Astrocyte (in vitro differentiated cells and primary cell): ENCODE measurements around the gene ZNF618. TPM values are rescaled to one million over a fixed set of nuclear protein-coding genes. Genes with fewer than 3 reads are reported as not detected.

ENCODE experiments used
- DNase-seq: peaks from one replicate; pipeline ENCODE4 v3.0.0-alpha.2; 2010; ENCODE audit warnings: low read depth
- FAIRE-seq: peaks from 2 replicates; lab custom pipeline; 2011; peaks lifted over from hg19 to GRCh38; lab: Jason Lieb, UNC
- H2AFZ ChIP-seq: 2 replicates; pipeline ENCODE4 v1.6.0; 2012; ENCODE audit warnings: low read depth, low read length, inconsistent platforms
- H3K27ac ChIP-seq: 2 replicates; pipeline ENCODE4 v1.5.1; 2011; ENCODE audit warnings: low read depth, low read length, inconsistent platforms
- H3K27me3 ChIP-seq: 2 replicates; pipeline ENCODE4 v1.6.0; 2011; ENCODE audit warnings: low read length, inconsistent platforms; ENCODE audit not compliant: insufficient read depth
- H3K36me3 ChIP-seq: 2 replicates; pipeline ENCODE4 v1.5.1; 2011; ENCODE audit warnings: low read length, inconsistent platforms; ENCODE audit not compliant: insufficient read depth
- H3K4me1 ChIP-seq: 2 replicates; pipeline ENCODE4 v1.5.1; 2011; ENCODE audit warnings: low read length, inconsistent platforms; ENCODE audit not compliant: insufficient read depth
- H3K4me2 ChIP-seq: 2 replicates; pipeline ENCODE4 v1.6.0; 2012; ENCODE audit warnings: low read length, inconsistent platforms
- H3K4me3 ChIP-seq: 2 replicates; pipeline ENCODE4 v1.5.1; 2011; ENCODE audit warnings: low read depth, mild to moderate bottlenecking, low read length, inconsistent platforms; ENCODE audit not compliant: insufficient read depth
- H3K79me2 ChIP-seq: 2 replicates; pipeline ENCODE4 v1.6.0; 2012; ENCODE audit warnings: mild to moderate bottlenecking, low read length, inconsistent platforms; ENCODE audit not compliant: insufficient read depth
- H3K9ac ChIP-seq: 2 replicates; pipeline ENCODE4 v1.6.0; 2012; ENCODE audit warnings: mild to moderate bottlenecking, low read length, inconsistent platforms
- H3K9me3 ChIP-seq: 2 replicates; pipeline ENCODE4 v1.5.1; 2012; ENCODE audit warnings: low read depth, mild to moderate bottlenecking, low read length, inconsistent platforms; ENCODE audit not compliant: insufficient read depth
- H4K20me1 ChIP-seq: 2 replicates; pipeline ENCODE4 v1.6.0; 2012; ENCODE audit warnings: low read length, inconsistent platforms; ENCODE audit not compliant: insufficient read depth
- H3K27ac Mint-ChIP-seq: one replicate; pipeline ENCODE4 v1.8.0; 2021; ENCODE audit warnings: mild to moderate bottlenecking, mixed read lengths; ENCODE audit not compliant: unreplicated experiment
- H3K27me3 Mint-ChIP-seq: one replicate; pipeline ENCODE4 v1.8.0; 2021; ENCODE audit warnings: low read depth, mixed read lengths; ENCODE audit not compliant: unreplicated experiment
- H3K36me3 Mint-ChIP-seq: one replicate; pipeline ENCODE4 v1.8.0; 2021; ENCODE audit warnings: low read depth, mixed read lengths; ENCODE audit not compliant: unreplicated experiment
- H3K4me1 Mint-ChIP-seq: one replicate; pipeline ENCODE4 v1.8.0; 2021; ENCODE audit warnings: low read depth, mixed read lengths; ENCODE audit not compliant: unreplicated experiment
- H3K4me3 Mint-ChIP-seq: one replicate; pipeline ENCODE4 v1.8.0; 2021; ENCODE audit warnings: mild to moderate bottlenecking, moderate library complexity, mixed read lengths; ENCODE audit not compliant: unreplicated experiment
- H3K9me3 Mint-ChIP-seq: one replicate; pipeline ENCODE4 v1.8.0; 2021; ENCODE audit warnings: mild to moderate bottlenecking, mixed read lengths; ENCODE audit not compliant: unreplicated experiment
- EZH2 ChIP-seq: IDR thresholded peaks from 2 replicates; pipeline ENCODE4 v1.6.1; 2012; ENCODE audit warnings: mild to moderate bottlenecking, low read length, inconsistent platforms; ENCODE audit not compliant: insufficient read depth
- total RNA-seq: library from RNA; stranded (reverse); gene quantifications from 2 replicates; pipeline ENCODE4 v1.2.1, GENCODE V29; 2021
- TF ChIP-seq, protein P1 (sequence below): IDR thresholded peaks from 2 replicates; pipeline ENCODE4 v1.5.1; 2011; ENCODE audit warnings: low read depth, mild to moderate bottlenecking, inconsistent platforms, low read length, moderate library complexity; ENCODE audit not compliant: insufficient read depth

Gene ZNF618
- total RNA-seq, 1 donor from 2014 or later, result 30.1 TPM

DNA sequence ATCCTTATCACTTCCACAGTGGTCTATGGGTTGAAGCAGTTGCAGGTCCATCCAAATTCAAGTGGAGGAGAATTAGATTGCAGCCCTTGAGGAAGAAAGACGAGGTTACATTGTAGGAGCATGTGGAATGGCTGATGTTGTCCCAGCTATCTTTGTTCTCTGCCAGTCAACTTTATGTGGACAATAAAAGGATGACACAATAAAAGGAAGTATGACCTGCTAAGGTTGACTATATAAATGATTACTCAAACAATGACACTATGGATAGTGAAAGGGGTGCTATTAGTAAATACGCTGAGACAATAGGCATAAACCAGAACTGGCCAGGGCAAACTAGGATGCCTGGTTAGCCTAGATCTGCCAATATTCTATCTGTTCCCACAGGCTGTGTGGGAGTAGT, 12.8 kb upstream of the ZNF618 start:
- Histone ChIP-seq H3K9me3 (no peaks in the 10 kb centered on the region), H3K27ac (no peak overlapping the region), H3K4me3 (no peak overlapping the region), H3K79me2 (no peaks in the 10 kb centered on the region), H3K4me1 (no peaks in the 10 kb centered on the region), H2AFZ (no peak overlapping the region), H3K36me3 (no peaks in the 10 kb centered on the region), H3K27me3 (peaks cover 2% of the 10 kb centered on the region), H3K9ac (no peak overlapping the region), H4K20me1 (no peaks in the 10 kb centered on the region), H3K4me2 (no peak overlapping the region)
- Mint-ChIP-seq H3K4me1 (no peaks in the 10 kb centered on the region), H3K36me3 (no peaks in the 10 kb centered on the region), H3K9me3 (peaks cover 13% of the 10 kb centered on the region), H3K27me3 (peaks cover 10% of the 10 kb centered on the region), H3K27ac (no peak overlapping the region), H3K4me3 (no peak overlapping the region)
- TF ChIP-seq, protein P1, sequence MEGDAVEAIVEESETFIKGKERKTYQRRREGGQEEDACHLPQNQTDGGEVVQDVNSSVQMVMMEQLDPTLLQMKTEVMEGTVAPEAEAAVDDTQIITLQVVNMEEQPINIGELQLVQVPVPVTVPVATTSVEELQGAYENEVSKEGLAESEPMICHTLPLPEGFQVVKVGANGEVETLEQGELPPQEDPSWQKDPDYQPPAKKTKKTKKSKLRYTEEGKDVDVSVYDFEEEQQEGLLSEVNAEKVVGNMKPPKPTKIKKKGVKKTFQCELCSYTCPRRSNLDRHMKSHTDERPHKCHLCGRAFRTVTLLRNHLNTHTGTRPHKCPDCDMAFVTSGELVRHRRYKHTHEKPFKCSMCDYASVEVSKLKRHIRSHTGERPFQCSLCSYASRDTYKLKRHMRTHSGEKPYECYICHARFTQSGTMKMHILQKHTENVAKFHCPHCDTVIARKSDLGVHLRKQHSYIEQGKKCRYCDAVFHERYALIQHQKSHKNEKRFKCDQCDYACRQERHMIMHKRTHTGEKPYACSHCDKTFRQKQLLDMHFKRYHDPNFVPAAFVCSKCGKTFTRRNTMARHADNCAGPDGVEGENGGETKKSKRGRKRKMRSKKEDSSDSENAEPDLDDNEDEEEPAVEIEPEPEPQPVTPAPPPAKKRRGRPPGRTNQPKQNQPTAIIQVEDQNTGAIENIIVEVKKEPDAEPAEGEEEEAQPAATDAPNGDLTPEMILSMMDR, result no peak
- TF ChIP-seq EZH2, result no peak
- no peak for FAIRE-seq
- DNase-seq, result no peak

DNA sequence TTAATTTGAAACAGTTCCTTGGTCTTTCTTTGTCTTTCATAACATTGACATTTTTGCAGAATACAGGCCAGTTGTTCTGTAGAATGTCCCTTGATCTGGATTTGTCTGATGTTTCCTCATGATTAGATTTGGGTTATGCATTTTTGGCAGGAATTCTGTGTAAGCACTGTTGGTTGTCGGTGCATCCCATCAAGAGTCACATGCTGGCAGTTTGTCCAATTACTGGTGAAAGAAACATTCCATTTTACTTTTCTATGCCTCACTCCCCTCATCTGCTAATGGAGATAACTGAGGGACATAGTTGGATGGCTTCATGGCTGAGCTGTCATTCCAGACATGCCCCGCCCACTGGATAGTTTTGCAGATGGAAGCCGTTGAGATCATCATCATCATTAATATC, 7.6 kb upstream of the ZNF618 start:
- TF ChIP-seq EZH2, result no peak
- TF ChIP-seq, protein P1, result no peak
- no peak overlapping the region for H3K4me3 Mint-ChIP-seq
- H3K27ac Mint-ChIP-seq, result no peak overlapping the region
- Histone ChIP-seq H3K4me3 (no peak overlapping the region), H4K20me1 (no peaks in the 10 kb centered on the region), H3K27me3 (peaks cover 2% of the 10 kb centered on the region), H3K9ac (no peak overlapping the region), H3K9me3 (no peaks in the 10 kb centered on the region), H3K4me2 (no peak overlapping the region), H3K27ac (no peak overlapping the region), H3K79me2 (no peaks in the 10 kb centered on the region), H2AFZ (no peak overlapping the region), H3K36me3 (no peaks in the 10 kb centered on the region), H3K4me1 (no peaks in the 10 kb centered on the region)
- H3K27me3 Mint-ChIP-seq, result peaks cover 33% of the 10 kb centered on the region
- no peak for FAIRE-seq
- H3K9me3 Mint-ChIP-seq, result peaks cover 6% of the 10 kb centered on the region
- H3K4me1 Mint-ChIP-seq, result peaks cover 4% of the 10 kb centered on the region
- no peaks in the 10 kb centered on the region for H3K36me3 Mint-ChIP-seq
- peak; percentile 62 for DNase-seq

DNA sequence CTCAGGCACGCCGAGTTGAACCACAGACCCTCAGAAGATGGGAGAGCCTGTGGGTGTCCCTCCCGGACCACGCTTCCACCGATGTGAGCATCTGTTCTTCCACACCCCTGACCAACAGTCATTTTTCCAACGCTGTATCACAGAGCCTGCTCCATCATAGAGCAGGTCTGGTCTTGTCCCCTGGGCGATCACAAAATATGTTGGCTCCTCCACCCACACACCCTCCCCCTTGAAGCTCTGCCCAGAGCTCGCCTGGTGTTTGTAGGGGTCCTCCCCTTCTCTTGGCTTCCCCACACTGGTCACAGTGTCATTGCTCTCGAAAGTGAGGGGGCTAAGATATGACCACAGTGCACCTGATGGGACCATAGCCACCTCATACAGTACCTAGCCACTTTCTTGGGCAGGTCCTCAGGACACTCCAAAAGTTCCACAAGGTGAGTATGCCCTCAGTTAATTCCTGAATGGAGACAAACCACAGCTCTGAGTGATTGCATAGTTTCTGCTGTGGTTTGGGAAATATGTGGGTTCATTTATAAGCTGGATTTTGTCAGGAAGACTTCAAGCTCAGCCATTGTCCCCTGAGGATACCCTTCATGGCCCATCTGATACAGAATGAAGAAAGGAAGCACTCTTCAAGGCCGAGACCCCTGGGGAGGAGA, 3.5 kb upstream of the ZNF618 start:
- H3K4me1 ChIP-seq, result no peaks in the 10 kb centered on the region
- Mint-ChIP-seq H3K27ac (no peak overlapping the region), H3K27me3 (peaks cover 37% of the 10 kb centered on the region), H3K4me1 (peaks cover 4% of the 10 kb centered on the region), H3K4me3 (peak overlapping the region; percentile 58), H3K9me3 (no peaks in the 10 kb centered on the region), H3K36me3 (no peaks in the 10 kb centered on the region)
- peak overlapping the region; percentile 4 for H2AFZ ChIP-seq
- H3K79me2 ChIP-seq, result peaks cover 11% of the 10 kb centered on the region
- H4K20me1 ChIP-seq, result no peaks in the 10 kb centered on the region
- TF ChIP-seq, protein P1, result no peak
- no peak for TF ChIP-seq EZH2
- peaks cover 2% of the 10 kb centered on the region for H3K27me3 ChIP-seq
- no peak overlapping the region for H3K4me3 ChIP-seq
- FAIRE-seq (no peak), DNase-seq (peak; percentile 26)
- H3K4me2 ChIP-seq, result no peak overlapping the region
- no peaks in the 10 kb centered on the region for H3K9me3 ChIP-seq
- H3K9ac ChIP-seq, result no peak overlapping the region
- no peak overlapping the region for H3K27ac ChIP-seq
- H3K36me3 ChIP-seq, result no peaks in the 10 kb centered on the region
